NCI-H146 treated with DMSO at 0.1 percent for 48 hours (cell line): ENCODE measurements around the gene ESRRG.

Source experiments
- DNase-seq: peaks from one replicate; lab custom pipeline; 2025; ENCODE audit not compliant: unreplicated experiment; lab: John Stamatoyannopoulos, UW

Gene ESRRG

DNA sequence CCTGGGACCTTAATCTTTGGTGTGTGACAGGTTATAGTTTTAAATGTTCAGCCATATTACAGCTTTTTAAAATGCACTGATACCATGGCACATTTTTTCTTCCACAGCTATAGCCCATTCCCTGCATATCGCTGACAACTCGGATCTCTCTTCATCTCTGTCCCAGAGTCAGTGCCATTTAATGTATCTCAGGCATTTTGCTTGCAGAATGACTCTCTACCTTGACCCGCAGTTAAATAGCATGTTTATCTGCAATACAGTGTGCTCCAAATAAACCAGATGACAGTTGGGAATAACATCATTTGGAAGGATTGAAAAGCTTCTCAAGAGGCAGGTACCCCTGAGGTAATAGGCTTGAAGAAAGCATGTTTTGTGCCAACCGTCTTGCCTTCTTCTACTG is 200.2 kb downstream of the ESRRG start:
- DNase-seq, result no peak

DNA sequence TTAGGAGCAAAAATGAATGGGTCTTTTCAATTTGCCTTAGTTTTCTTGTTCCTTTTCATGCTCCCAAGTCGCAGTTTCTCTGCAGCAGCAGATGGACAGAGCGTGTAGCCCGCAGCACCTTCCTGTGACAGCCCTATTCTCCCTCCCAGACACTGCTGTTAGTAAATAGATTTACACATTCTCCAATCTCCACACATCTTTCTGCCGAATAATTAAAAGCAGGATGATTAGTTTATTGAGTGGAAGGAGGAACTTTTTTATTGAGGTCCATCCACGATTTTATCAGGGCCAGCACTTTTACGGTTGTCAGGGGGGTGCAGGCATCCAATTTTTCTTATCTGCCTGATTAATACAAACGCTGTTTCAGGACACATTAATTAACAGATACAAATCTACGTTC is 201.8 kb downstream of the ESRRG start:
- DNase-seq, result no peak

DNA sequence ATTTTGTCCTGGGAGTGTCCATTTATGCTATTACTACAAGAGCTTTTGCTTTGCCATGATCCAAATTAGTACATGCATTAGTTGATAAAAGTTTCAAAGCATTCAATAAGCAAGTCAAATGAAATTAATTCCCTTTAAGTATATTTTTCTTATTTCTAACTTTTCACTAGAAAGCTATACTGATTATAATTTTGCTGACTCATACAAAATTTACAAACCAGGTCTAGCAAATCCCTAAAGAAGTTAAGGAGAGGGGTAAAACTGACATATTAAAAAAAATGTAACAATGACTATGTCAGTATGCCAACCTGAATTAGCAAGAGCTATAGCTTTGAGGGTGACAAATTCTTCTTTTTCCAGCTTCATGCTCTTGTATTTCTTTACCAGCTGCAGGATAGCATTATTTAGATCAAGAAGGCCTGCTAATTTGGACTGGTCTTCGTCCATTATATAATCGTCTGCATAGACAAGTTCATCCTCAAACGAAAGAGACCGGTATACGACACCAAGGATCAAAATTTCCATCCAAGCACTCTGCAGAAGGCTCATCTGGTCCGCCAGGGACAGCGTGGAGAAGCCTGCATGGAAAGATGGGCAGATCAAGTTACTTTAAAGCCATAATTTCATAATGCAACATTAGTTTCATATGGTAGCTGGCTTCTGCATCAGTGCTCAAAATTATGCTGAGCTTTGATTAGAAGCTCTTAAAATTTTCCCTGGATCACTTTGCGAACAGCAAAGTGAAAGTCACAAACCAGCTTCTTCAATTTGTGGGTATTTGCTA is 204.2 kb downstream of the ESRRG start:
- DNase-seq, result no peak

DNA sequence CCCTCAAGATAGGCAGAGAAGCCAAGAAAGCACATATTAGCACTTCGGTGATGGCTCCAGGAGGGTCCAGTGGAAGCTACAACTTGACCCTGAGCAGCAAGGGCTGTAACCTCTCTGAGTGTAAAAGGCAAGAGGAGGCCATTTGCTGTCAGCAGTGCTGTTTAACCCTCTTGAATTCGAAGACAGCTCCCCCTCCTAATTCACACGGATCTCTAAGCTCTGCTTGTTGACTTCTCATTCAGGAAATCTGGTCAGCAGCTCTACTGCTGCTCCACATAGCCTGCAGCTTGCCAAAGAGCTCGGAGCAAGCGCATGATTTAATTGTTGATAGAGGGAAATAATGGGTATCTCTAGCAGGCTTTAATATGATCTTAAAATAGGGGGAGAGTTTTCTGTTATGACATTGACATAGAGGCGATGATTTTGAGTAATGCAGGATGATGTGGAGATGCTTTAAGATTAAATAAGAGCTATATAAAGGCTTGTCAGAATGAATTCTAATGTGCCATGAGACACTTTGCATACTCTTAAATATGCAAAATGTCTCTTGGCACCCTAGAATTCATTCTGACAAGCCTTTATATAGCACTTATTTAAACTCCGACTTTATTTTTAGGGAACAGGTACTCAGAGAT is 220.6 kb downstream of the ESRRG start:
- DNase-seq, result no peak

DNA sequence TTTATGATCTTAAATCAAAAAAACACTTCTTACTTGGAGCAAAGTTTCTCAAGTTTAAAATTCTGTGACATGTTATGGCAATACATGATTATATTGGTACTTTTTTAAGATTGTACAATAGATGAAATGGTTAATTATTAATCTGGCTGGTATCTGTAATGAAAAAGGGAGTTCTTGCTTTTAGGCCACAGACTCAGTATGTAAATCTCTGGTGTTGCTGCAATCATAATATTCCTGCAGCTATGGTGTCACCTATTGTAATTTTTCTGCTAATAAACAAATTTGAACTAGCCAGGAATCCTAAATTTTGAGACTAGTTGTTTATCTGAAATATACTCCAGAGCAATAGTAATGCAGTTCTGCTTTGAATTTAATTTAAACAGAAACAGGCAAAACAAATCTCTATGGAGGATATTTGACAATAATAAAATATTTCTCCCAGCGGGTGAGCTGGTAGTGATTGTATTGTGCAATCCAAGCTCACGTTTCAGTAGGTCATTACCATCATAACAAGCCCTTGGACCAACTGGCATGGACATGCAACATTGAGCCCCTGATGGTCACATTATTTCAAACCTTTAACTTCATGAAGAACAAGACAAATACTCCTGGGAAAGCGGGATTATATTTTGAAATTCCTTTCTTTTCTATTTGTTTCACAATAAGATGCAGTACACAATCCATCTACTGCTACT is 222.8 kb downstream of the ESRRG start:
- no peak for DNase-seq

DNA sequence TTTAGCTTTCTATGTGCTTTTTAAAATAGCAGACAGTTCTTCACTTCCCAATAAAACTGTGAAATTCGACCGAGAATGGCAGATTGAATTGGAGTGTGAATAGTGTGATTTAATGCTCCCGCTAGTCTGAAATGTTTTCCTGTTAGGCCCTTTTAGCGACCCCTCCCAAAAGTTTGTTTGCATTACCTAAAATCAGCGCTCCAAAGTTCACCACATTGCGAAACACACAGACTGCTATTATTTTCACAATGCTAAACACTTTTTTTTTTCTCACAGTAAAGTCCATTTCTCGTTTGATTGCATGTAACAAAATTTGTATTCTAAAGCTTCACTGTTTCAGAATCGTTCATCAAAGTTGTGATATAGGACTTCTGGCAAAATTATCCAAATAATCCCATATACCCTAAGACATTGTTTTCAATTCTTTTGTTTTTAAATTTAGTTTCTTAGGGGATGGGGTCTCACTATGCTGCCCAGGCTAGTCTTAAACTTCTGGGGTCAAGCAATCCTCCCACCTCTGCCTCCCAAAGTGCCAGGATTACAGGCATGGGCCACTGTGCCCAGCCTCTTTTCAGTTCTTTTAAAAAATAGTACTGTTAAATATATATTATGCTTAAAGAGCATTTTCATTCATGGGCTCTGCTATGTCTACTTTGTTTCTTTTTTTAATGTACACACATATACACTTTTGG is 223.5 kb downstream of the ESRRG start:
- no peak for DNase-seq

DNA sequence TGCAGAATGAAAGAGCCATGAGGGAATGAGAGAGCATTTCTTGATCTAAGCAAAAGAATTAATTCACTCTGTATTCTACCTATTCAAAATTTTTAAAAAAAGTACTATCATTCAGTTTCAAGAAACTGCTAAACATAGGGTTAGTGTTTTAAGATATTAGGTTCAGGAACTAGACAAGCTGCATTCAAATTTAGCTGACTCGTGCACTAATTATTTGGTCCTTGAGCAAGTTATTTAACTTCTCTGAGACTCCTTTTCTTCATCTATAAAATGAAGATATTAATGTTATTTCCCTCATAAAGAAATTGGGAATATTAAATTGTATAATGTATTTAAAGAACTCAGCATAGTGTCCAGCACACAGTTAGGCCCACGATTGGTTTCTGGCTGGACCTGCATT is 225.0 kb downstream of the ESRRG start:
- DNase-seq, result no peak

DNA sequence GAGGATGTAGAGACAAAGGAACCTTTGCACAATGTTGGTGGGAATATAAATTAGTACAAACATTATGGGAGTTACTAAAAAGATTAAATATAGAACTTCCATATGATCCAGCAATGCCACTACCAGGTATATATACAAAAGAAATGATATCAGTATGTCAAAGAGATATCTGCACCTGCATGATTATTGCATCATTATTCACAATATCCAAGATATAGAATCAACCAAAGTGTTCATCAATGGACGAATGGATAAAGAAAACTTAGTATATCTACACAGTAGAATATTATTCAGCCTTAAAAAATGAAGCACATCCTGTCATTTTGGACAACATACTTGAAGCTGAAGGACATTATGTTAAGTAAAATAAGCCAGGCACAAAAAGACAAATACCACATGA is 238.2 kb downstream of the ESRRG start:
- DNase-seq, result no peak

DNA sequence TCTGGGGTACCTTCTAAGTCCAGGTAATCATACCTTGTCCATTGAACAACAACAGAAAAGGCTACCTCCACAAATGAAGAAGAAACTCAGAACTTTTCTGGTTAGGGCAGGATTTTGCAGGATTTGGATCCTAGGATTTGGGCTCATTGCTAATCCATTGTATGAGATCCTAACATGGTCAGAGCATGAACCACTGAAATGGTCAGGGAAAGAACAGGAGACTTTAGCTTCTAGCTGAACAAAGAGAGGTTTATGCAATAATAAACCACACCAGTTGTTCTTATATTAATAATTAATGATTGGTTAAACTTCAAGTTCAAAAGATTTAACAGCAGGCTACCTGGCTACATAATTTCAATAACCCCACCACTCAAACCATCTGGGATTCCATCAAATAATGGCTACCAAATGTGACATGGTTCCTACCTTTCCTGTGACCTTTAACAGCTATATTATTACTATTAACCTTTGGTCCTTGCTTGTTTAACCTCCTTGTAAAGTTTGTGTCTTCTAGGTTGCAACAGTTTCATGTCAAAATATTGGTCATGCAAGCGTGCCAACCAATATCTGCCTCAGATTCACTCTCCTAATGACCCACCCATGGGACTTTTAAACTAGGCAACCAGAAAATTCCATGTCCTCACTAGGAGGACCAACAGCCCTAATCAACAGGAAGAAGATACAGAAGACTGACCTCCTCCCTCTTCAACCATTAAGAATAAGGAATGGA is 239.4 kb downstream of the ESRRG start:
- DNase-seq, result no peak

DNA sequence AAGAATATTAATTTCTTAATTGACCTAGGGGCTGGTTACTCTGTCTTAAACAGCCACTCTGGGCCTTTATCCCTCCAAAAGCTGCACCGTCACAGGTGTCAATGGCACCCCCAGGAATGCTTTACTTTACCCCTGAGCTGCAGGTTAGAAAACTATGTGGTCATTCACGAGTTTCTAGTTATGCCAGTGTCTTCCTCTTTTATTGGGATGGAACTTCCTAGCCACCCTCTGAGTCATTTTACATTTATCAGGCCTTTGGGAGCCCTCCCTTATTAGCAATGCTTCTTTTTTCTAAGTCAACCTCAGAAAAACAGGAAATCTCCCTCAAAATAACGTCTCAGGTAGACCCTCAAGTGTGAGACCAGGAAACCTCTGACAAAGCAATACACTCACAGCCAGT is 240.6 kb downstream of the ESRRG start:
- no peak for DNase-seq

DNA sequence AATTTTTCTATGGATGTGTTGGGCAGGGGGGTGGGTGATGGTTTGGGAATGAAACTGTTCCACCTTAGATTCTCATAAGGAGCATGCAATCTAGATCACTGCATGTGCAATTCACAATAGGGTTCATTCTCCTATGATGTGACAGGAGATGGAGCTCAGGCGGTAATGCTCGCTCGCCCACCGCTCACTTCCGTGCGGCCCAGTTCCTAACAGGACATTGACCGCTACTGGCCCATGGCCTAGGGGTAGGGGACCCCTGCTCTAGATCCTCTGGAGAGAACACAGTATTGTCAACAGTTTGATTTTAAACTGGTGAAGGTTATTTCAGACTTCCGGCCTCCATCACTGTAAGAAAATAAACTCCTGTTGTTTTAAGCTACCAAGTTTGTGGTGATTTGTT is 245.0 kb downstream of the ESRRG start:
- no peak for DNase-seq

DNA sequence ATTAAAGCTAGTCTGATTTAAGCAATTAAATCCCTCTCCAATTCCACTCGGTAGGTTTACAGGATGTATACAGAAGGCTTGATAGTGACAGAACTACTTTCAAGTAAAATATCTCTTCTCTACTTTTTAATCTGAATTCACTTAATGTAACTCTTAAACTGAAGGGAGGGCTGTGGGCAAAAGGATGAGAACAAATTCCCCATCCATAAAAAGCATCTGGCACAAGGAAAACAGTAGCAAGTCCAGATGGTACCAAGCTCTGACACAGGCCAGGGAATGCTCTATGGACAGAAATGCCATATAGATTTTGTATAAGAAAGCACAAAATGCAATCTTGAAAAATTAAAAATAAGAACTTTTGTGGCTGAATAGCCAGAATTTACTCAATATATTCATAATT is 246.9 kb downstream of the ESRRG start:
- no peak for DNase-seq

DNA sequence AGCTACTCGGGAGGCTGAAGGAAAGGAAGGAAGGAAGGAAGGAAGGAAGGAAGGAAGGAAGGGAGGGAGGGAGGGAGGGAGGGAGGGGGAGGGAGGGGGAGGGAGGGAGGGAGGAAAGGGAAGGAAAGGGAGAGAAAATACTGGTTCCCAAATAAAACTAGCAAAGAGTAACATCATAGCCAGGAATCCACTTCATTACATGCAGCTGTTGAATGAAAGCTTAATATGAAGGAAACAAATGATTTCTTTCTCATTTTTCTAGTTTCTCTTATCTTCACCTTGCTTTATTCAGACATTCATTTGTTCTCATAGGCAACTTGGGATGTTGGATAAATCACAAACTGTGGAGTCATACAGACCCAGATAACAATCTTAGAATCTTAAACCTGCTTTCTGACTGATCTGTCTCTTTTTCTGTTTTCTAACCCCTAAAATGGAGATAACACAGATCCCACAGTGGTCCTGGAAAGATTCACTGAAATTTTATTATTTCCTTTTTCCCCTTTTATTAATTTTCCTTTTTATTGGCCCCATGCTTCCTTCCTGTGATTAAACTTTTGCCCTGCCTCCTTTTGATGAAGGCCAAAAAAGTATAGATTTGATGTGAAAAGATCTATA is 247.5 kb downstream of the ESRRG start:
- DNase-seq, result no peak

DNA sequence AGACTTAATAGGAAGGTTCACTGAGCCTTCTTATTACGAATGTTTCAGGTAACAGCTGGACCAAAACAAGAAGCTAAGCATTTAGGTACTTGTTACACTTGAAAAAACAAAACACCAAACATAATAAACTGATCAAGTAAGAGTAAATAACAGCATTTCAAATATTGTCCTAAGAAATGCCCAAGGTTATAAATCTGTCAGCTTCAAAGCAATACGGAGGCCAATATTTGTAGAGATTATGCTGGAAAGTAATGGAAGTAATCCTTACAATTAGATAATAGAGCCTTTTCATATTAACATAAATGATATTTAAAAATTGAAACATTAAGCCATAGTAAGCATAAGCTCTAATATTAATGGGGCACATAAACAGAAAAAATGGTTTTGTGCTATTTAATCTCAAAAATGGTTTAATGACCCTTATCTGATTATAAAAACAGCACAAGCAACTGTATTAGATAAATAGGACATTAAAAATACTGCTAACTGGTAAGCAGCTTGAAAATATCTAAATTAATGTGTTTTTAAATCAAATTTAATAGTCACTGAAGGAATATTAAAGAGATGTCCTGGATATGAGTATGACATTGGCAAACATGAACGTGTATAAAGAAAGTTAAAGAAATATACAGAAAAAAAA is 256.9 kb downstream of the ESRRG start:
- no peak for DNase-seq

DNA sequence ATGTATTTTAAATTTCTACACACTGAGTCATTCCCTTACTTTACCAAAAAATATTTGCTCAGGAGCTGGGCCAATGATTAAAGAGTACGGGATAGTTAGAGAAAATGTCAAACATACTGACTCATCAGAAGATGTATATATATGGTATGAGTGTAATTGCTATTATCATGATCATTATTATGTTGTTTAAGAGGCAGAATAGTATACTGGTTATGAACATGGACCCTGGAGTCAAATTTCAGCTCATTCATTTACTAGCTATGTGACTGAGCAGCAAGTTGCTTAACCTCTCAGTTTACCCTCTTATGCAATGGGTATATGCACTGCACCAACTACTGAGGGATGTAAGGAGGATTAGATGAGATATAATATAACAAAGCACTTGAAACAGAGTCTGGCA is 258.7 kb downstream of the ESRRG start:
- DNase-seq, result no peak

DNA sequence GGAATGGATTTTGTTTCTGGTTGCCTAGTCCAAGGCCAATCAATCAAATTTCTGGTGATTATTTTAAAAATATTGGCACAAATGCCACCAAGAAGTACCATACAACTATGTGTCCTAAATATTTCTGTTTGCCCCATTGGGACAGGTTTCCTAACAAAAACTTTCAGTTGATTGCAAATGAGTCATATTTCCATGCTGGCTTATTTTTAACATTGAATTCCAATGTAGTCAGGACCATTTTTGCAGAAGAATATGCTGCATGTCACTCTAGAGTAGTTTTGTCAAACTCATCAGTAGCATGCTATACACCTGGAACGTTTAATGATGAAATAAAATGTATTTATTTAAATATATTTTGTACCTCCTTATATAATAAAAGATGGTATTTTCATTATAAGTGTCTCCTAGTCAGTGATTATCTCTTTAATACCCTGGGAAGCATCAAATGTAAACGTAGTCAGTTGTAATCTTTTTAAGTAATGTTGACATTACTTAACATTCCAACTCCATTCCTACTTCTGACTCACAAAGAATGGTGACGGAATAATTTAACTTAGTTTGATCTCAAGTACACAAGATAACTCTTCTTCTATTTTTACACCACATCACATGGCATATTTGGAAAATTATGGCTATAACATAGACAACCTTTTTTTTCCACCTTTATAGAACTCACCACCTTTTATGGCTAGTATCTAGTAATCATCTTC is 261.0 kb downstream of the ESRRG start:
- no peak for DNase-seq

DNA sequence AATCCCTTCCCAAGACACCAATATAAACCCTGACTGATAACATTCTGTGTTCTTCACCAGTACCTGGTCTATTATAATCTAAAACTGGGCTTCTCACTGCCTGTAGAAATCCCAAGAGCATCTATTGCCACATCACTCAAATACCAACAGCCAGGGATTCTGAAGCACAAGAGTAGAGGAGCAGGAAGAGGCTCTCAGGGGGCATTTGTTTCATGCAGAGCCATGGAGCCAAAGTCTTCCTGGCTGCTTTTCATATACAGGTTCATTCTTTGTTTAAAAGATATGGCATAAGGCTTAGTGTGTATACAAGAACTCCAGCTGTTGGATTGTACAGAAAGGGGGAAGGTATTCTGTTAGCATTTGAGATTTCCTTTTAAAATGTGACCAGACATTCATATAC is 261.8 kb downstream of the ESRRG start:
- no peak for DNase-seq

DNA sequence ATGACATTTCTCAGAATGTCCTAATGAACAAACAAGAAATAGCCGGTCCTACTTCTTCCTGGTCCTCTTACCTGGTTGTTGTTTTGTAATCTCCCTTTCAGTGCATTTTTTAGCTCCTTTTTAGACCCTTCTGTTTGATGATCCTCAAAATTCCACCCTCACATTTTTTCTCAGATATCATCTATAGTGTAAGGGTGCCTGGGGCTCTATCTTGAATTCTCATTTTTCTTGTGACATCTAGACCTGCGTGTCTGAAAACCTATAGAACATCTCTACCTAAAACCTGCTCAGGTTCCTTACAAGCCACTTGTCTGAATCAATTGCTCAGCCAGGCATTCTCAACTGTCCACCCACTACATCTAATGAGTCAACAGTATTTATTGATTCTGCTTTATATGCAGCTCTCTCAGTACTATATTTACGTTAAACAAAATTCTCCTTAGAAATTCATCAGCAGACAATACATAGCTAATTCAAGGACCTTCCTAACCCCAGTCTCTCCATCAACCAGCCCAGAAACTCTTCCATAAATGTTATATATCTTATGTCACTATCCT is 263.5 kb downstream of the ESRRG start:
- no peak for DNase-seq

DNA sequence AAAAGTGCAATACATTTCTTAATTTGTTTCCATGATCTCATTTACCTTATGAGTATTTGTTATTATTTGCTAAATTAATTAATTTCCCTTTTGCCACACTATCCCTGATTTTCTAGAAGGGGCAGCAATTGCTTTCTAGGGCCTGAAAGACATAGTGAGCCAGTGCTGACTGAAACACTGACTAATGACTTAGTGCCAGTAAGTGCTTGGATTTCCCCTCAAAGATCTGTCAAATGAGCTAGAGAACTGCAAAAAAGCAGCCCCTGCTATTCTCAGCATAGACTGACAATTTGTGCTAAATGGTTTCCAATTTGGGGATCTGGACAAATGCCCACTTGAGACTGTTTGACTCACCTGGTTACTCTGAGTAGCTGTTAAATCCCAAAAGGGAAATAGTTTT is 264.4 kb downstream of the ESRRG start:
- no peak for DNase-seq
